Ovary (tissue), 9 donors: Measurements from ENCODE around the gene CELF4. TPM values are rescaled to one million over a fixed set of nuclear protein-coding genes. Genes with fewer than 3 reads are reported as not detected.

Source experiments
- DNase-seq, 5 donors: peaks; one replicate each; pipeline ENCODE4 v3.0.0-alpha.2; 2019 to 2020
- H3K27ac ChIP-seq, 2 donors: fragments of 200-600 bp; one replicate each; pipeline versions ENCODE4 v1.5.1 to v1.8.0; 2019 to 2022
- H3K27me3 ChIP-seq: fragments of 200-600 bp; one replicate; pipeline ENCODE4 v1.8.0; 2022
- H3K36me3 ChIP-seq: fragments of 200-600 bp; sonication (generic); one replicate; pipeline ENCODE4 v1.5.1; 2019
- H3K4me1 ChIP-seq: one replicate; pipeline ENCODE4 v1.8.1; 2013; ENCODE audit warnings: mild to moderate bottlenecking, moderate library complexity; ENCODE audit not compliant: insufficient read depth
- H3K4me3 ChIP-seq: fragments of 200-600 bp; sonication (generic); one replicate; pipeline ENCODE4 v1.5.1; 2017
- H3K9me3 ChIP-seq, 2 donors: fragments of 200-600 bp in 1 of 2; sonication (generic) in 1 of 2; one replicate each; pipeline versions ENCODE4 v1.5.1 to v1.8.1; 2013 to 2019; ENCODE audit warnings: mild to moderate bottlenecking in 1 of 2, moderate library complexity in 1 of 2
- EP300 ChIP-seq: sonication (generic); formaldehyde crosslinking; IDR thresholded peaks from one replicate; pipeline ENCODE4 v1.6.1; 2017; ENCODE audit warnings: antibody characterized with exemption
- POLR2A ChIP-seq: fragments of 450-650 bp; IDR thresholded peaks from one replicate; pipeline ENCODE4 v1.6.1; 2017; ENCODE audit warnings: antibody characterized with exemption, mild to moderate bottlenecking, moderate library complexity
- WGBS, 3 donors: extraction: QIAGEN DNeasy Blood & Tissue Kit in 1 of 3; methylation state at CpG; one replicate each; pipeline versions ENCODE4 v1.1.5 to v1.1.7; 2013 to 2017; 5-methylcytosine and 5-hydroxymethylcytosine counted together
- intact Hi-C, 4 donors: fragments of 100-400 bp; cut with DNase I; formaldehyde crosslinking; loops; one replicate each; pipeline versions ENCODE4 v1.11.0 to v1.15.1; 2022 to 2023
- polyA plus RNA-seq, 2 donors: library from polyadenylated mRNA; stranded (reverse); fragments of 200-250 nt in 1 of 2; fragments of 350-450 nt in 1 of 2; fragmentation: Illumina TruSeq in 1 of 2; extraction: RNeasy Lipid Tissue Mini Kit (QIAGEN cat#74804) in 1 of 2; gene quantifications; one replicate each; pipeline ENCODE4 v1.2.3, GENCODE V29; 2013 to 2014
- total RNA-seq, 7 donors: library from RNA; depleted of rRNA in 2 of 7; stranded (reverse); fragments of >200 nt in 2 of 7; fragmentation: NEBNext Ultra II Directional in 3 of 7; extraction: Animal tissue kit (Norgen Biotek cat#: 25700) in 3 of 7; gene quantifications; one replicate each; pipeline versions ENCODE4 v1.1.0 to v1.2.4, GENCODE V29; 2016 to 2023
- TF ChIP-seq, protein P1 (sequence below), 3 donors: fragments of 450-650 bp in 2 of 3; fragments of 200-600 bp in 1 of 3; IDR thresholded peaks; one replicate each; pipeline versions ENCODE4 v1.5.1 to v1.8.0; 2016 to 2022; ENCODE audit warnings: antibody characterized with exemption in 3 of 3, mild to moderate bottlenecking in 1 of 3
- donor health status: DM: no; HTN: no; CAD: no; lungs with moderate emphysema.
- donor health status: DM: no; HTN: no; CAD: no.
- donor health status: Bipolar disorder and iron deficiency.
- donor health status: DM: yes; HTN: yes; CAD: no.
- donor health status: DM: no; HTN: no; CAD: no.
- donor health status: DM: yes; HTN: yes; CAD: no.

CELF4 gene
- total and polyA plus RNA-seq, 9 donors: 0.15 to 1.6 (median 1.1) TPM; not detected in 1

- intact Hi-C loops: no loop called here
- TF ChIP-seq POLR2A (no peak), EP300 (no peak)
- TF ChIP-seq, protein P1, sequence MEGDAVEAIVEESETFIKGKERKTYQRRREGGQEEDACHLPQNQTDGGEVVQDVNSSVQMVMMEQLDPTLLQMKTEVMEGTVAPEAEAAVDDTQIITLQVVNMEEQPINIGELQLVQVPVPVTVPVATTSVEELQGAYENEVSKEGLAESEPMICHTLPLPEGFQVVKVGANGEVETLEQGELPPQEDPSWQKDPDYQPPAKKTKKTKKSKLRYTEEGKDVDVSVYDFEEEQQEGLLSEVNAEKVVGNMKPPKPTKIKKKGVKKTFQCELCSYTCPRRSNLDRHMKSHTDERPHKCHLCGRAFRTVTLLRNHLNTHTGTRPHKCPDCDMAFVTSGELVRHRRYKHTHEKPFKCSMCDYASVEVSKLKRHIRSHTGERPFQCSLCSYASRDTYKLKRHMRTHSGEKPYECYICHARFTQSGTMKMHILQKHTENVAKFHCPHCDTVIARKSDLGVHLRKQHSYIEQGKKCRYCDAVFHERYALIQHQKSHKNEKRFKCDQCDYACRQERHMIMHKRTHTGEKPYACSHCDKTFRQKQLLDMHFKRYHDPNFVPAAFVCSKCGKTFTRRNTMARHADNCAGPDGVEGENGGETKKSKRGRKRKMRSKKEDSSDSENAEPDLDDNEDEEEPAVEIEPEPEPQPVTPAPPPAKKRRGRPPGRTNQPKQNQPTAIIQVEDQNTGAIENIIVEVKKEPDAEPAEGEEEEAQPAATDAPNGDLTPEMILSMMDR (IDR thresholded peaks at IDR 0.05): no peak
- Histone ChIP-seq H3K4me1 (no peaks in the 10 kb centered on the region), H3K36me3 (no peaks in the 10 kb centered on the region), H3K4me3 (no peak overlapping the region), H3K27me3 (no peaks in the 10 kb centered on the region), H3K9me3 (no peaks in the 10 kb centered on the region), H3K27ac (no peak overlapping the region)
- WGBS, 3 donors: 88 to 89% (median 89%) methylated on average over 10 of the region's 10 CpGs
- no peak for DNase-seq
Observed at GRCh38 chr18:37260367-37261093, 305.1 kb downstream of the CELF4 start.

- 75 to 89% (median 82%) methylated on average over 5 of the region's 5 CpGs for WGBS, 3 donors
- H3K27me3 ChIP-seq: no peaks in the 10 kb centered on the region
- no peak overlapping the region for H3K4me3 ChIP-seq
- intact Hi-C loops: no loop called here
- H3K36me3 ChIP-seq: no peaks in the 10 kb centered on the region
- H3K4me1 ChIP-seq: no peaks in the 10 kb centered on the region
- no peak for DNase-seq
- H3K9me3 ChIP-seq: no peaks in the 10 kb centered on the region
- TF ChIP-seq EP300: no peak
- TF ChIP-seq, protein P1 (IDR thresholded peaks at IDR 0.05): no peak
- TF ChIP-seq POLR2A: no peak
- no peak overlapping the region for H3K27ac ChIP-seq
Observed at GRCh38 chr18:37259711-37260110, 305.9 kb downstream of the CELF4 start.

DNA sequence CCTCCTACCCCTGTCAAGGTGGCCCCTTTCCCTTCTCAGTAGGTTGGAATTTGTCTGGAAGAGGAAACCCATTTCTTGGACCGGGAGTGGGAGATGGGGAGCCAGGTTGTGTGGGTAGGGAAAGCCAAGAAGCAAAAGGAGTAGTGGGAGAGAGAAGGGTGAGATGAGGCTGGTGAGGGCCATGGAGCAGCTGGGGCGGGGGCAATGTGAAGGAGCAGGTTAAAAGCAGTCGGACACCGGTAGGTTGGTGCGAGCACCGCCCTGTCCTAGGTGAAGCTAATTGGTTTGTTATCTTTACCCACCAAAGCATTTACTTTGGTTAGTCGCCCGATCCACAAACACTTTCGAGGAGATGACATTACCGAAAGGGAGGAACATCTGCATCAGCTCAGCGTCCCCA is 306.8 kb downstream of the CELF4 start:
- DNase-seq: no peak
- 82 to 88% (median 82%) methylated on average over 11 of the region's 11 CpGs for WGBS, 3 donors
- no peaks in the 10 kb centered on the region for H3K36me3 ChIP-seq
- TF ChIP-seq, protein P1 (IDR thresholded peaks at IDR 0.05): no peak
- TF ChIP-seq EP300 (no peak), POLR2A (no peak)
- no peaks in the 10 kb centered on the region for H3K4me1 ChIP-seq
- H3K27me3 ChIP-seq: no peaks in the 10 kb centered on the region
- intact Hi-C loops: no loop called here
- no peak overlapping the region for H3K27ac ChIP-seq
- H3K9me3 ChIP-seq: no peaks in the 10 kb centered on the region
- no peak overlapping the region for H3K4me3 ChIP-seq

DNA sequence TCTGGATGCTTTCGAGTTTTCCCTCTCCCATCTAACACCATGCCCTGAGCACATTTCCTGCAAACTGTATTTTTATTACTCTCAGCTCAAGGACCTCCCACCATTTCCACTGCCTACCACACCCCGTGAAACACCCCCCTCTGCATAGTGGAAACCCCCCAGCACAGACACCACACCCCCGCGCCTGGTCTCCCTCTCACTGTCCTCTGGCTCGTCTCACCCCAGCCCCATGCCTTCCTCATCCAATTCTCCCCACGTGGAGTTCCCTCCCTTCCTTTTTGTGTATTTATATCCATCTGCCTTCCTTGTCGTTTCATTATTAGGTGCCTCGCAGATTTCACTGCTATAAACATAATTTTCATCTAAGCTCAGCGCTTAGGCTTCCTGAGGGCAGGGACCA is 307.5 kb downstream of the CELF4 start:
- intact Hi-C loops: no loop called here
- Histone ChIP-seq H3K4me3 (no peak overlapping the region), H3K36me3 (no peaks in the 10 kb centered on the region), H3K4me1 (no peaks in the 10 kb centered on the region), H3K27me3 (no peaks in the 10 kb centered on the region), H3K27ac (no peak overlapping the region), H3K9me3 (no peaks in the 10 kb centered on the region)
- DNase-seq: no peak
- WGBS, 3 donors: 23 to 31% (median 25%) methylated on average over 9 of the region's 9 CpGs
- TF ChIP-seq POLR2A (no peak), EP300 (no peak)
- TF ChIP-seq, protein P1 (IDR thresholded peaks at IDR 0.05): no peak
